Activated T-cell treated with anti-CD3 and anti-CD28 coated beads, Interleukin-2, amount 50 U/mL, for 1 hour (primary cell): ENCODE results near the gene VIPR1.

Experiments used
- DNase-seq: peaks from one replicate; pipeline ENCODE4 v3.0.0-alpha.2; 2020

Gene VIPR1

GRCh38 chr3:42495393-42495792 lies 7.0 kb upstream of the VIPR1 start:
- no peak for DNase-seq

- DNase-seq: no peak
Measured at GRCh38 chr3:42497009-42497731, 5.3 kb upstream of the VIPR1 start.

GRCh38 chr3:42498034-42498433 lies 4.4 kb upstream of the VIPR1 start:
- DNase-seq: no peak

- DNase-seq: no peak
Measured at GRCh38 chr3:42498791-42499477, 3.5 kb upstream of the VIPR1 start.

- DNase-seq: no peak
Measured at GRCh38 chr3:42499478-42499871, 3.0 kb upstream of the VIPR1 start.

GRCh38 chr3:42500091-42500490 lies 2.4 kb upstream of the VIPR1 start:
- DNase-seq: no peak

GRCh38 chr3:42500909-42501308 lies 1.5 kb upstream of the VIPR1 start:
- no peak for DNase-seq

GRCh38 chr3:42501321-42501680 lies 1.1 kb upstream of the VIPR1 start:
- no peak for DNase-seq

- DNase-seq: peak; percentile 76
Measured at GRCh38 chr3:42501681-42502428, 588 bp upstream of the VIPR1 start.

- no peak for DNase-seq
Measured at GRCh38 chr3:42503251-42503924, 945 bp downstream of the VIPR1 start.

GRCh38 chr3:42503957-42504333 lies 1.5 kb downstream of the VIPR1 start:
- DNase-seq: no peak

GRCh38 chr3:42504334-42505127 lies 2.1 kb downstream of the VIPR1 start:
- no peak for DNase-seq

- no peak for DNase-seq
Measured at GRCh38 chr3:42505128-42505848, 2.8 kb downstream of the VIPR1 start.

- no peak for DNase-seq
Measured at GRCh38 chr3:42505849-42506410, 3.5 kb downstream of the VIPR1 start.

- peak; percentile 16 for DNase-seq
Measured at GRCh38 chr3:42507252-42507651, 4.8 kb downstream of the VIPR1 start.

- peak; percentile 14 for DNase-seq
Measured at GRCh38 chr3:42507761-42508335, 5.4 kb downstream of the VIPR1 start.

- DNase-seq: no peak
Measured at GRCh38 chr3:42508562-42508961, 6.1 kb downstream of the VIPR1 start.

- peak; percentile 2 for DNase-seq
Measured at GRCh38 chr3:42509111-42509510, 6.7 kb downstream of the VIPR1 start.

- DNase-seq: no peak
Measured at GRCh38 chr3:42510325-42510724, 7.9 kb downstream of the VIPR1 start.

GRCh38 chr3:42511201-42511600 lies 8.8 kb downstream of the VIPR1 start:
- no peak for DNase-seq

GRCh38 chr3:42511736-42512135 lies 9.3 kb downstream of the VIPR1 start:
- DNase-seq: no peak
